GM12878 (cell line): ENCODE data around the gene APOL4. TPM values are rescaled to one million over a fixed set of nuclear protein-coding genes. Genes with fewer than 3 reads are reported as not detected.

ENCODE experiments used
- ATAC-seq: fragments of 200-7000 bp; cut with Tn5 transposase; 3 replicates; pipeline ENCODE4 v1.9.1; 2020; ENCODE audit warnings: mild to moderate bottlenecking, moderate library complexity
- BruUV-seq: library from RNA; stranded (reverse); fragments of 400-500 nt; replicated peaks from 2 replicates; lab custom pipeline; 2021; lab: Mats Ljungman, UMichigan
- CTCF ChIA-PET: fragments of 300-600 bp; sonication (Branson Sonifier 250); formaldehyde crosslinking; extraction: SDS; loops from one replicate; lab custom pipeline; 2021; ENCODE audit warnings: inconsistent platforms; lab: Yijun Ruan, JAX
- POLR2A ChIA-PET: fragments of 350-600 bp; formaldehyde crosslinking; extraction: SDS; loops from one replicate; lab custom pipeline; 2021; ENCODE audit warnings: inconsistent platforms; lab: Charles Lee
- RAD21 ChIA-PET: fragments of 300-600 bp; sonication (Branson Sonifier 250); formaldehyde crosslinking; loops from one replicate; lab custom pipeline; 2023; ENCODE audit warnings: antibody characterized with exemption; ENCODE audit not compliant: unreplicated experiment; lab: Charles Lee
- SMC1A ChIA-PET: fragments of 300-600 bp; sonication (Branson Sonifier 250); formaldehyde crosslinking; loops from one replicate; lab custom pipeline; 2023; ENCODE audit not compliant: unreplicated experiment, uncharacterized antibody; lab: Charles Lee
- DNase-seq: peaks from one replicate; pipeline ENCODE4 v3.0.0-alpha.2; 2011; ENCODE audit warnings: low read depth, low spot score
- FAIRE-seq: peaks from 3 replicates; lab custom pipeline; 2011; peaks lifted over from hg19 to GRCh38; lab: Jason Lieb, UNC
- H2AFZ ChIP-seq: 2 replicates; pipeline ENCODE4 v1.6.0; 2011; ENCODE audit warnings: low read depth, low read length, control low read depth; ENCODE audit not compliant: control insufficient read depth
- H3K27ac ChIP-seq: 2 replicates; pipeline ENCODE4 v1.5.1; 2011; ENCODE audit warnings: control low read depth; ENCODE audit not compliant: control insufficient read depth, insufficient read depth
- H3K27me3 ChIP-seq, 2 experiments: replicated peaks in 1 of 2; 2 replicates each; pipeline versions ENCODE4 v1.6.0 to v1.6.1; 2011; ENCODE audit warnings: low read length in 1 of 2; ENCODE audit not compliant: control insufficient read depth in 2 of 2, insufficient read depth in 2 of 2
- H3K36me3 ChIP-seq, 2 experiments: 2 replicates each; pipeline ENCODE4 v1.5.1; 2011; ENCODE audit warnings: low read length in 1 of 2; ENCODE audit not compliant: control insufficient read depth in 2 of 2, insufficient read depth in 2 of 2
- H3K4me1 ChIP-seq: 2 replicates; pipeline ENCODE4 v1.6.1; 2011; ENCODE audit warnings: mild to moderate bottlenecking, low read length, moderate library complexity, mixed read lengths; ENCODE audit not compliant: control insufficient read depth, insufficient read depth
- H3K4me2 ChIP-seq: 2 replicates; pipeline ENCODE4 v1.6.0; 2011; ENCODE audit warnings: control low read depth; ENCODE audit not compliant: control insufficient read depth, insufficient read depth
- H3K4me3 ChIP-seq: fragments of 200-600 bp; sonication (generic); 2 replicates; pipeline ENCODE4 v1.5.1; 2016
- H3K79me2 ChIP-seq: 2 replicates; pipeline ENCODE4 v1.6.0; 2011; ENCODE audit warnings: low read length; ENCODE audit not compliant: control insufficient read depth, insufficient read depth
- H3K9ac ChIP-seq: 2 replicates; pipeline ENCODE4 v1.8.0; 2011; ENCODE audit warnings: low read length, control low read depth, mixed read lengths; ENCODE audit not compliant: control insufficient read depth, insufficient read depth
- H3K9me3 ChIP-seq: replicated peaks from 3 replicates; pipeline ENCODE4 v1.5.1; 2011; ENCODE audit warnings: mild to moderate bottlenecking, low read length; ENCODE audit not compliant: control insufficient read depth, insufficient read depth
- H4K20me1 ChIP-seq: 2 replicates; pipeline ENCODE4 v1.6.0; 2011; ENCODE audit not compliant: control insufficient read depth, insufficient read depth
- MTA2 ChIP-seq: fragments of 450-650 bp; IDR thresholded peaks from 2 replicates; pipeline ENCODE4 v1.6.1; 2016; ENCODE audit warnings: low read depth, mild to moderate bottlenecking, moderate library complexity
- MXI1 ChIP-seq: fragments of 150-350 bp; IDR thresholded peaks from 2 replicates; pipeline ENCODE4 v1.6.1; 2011; ENCODE audit warnings: low read depth, mild to moderate bottlenecking, inconsistent platforms, low read length, improper control_type of control experiment
- RB1 ChIP-seq: fragments of 450-650 bp; formaldehyde crosslinking; IDR thresholded peaks from 2 replicates; pipeline ENCODE4 v1.6.1; 2017; ENCODE audit warnings: mild to moderate bottlenecking, borderline replicate concordance
- RELA ChIP-seq: fragments of 450-650 bp; IDR thresholded peaks from 2 replicates; pipeline ENCODE4 v1.8.0; 2014; ENCODE audit warnings: borderline replicate concordance; ENCODE audit not compliant: partially characterized antibody
- SMAD1 ChIP-seq: fragments of 450-650 bp; IDR thresholded peaks from 2 replicates; pipeline ENCODE4 v1.6.1; 2018; ENCODE audit warnings: mild to moderate bottlenecking, low read depth; ENCODE audit not compliant: partially characterized antibody
- YBX1 ChIP-seq: fragments of 450-650 bp; IDR thresholded peaks from 2 replicates; pipeline ENCODE4 v1.6.1; 2016; ENCODE audit warnings: antibody characterized with exemption
- WGBS: methylation state at CpG from one replicate; pipeline ENCODE4 v1.1.6; 2016; ENCODE audit warnings: low lambda C conversion rate; ENCODE audit not compliant: insufficient replicate concordance, insufficient coverage; ENCODE audit errors: missing lambda C conversion rate; 5-methylcytosine and 5-hydroxymethylcytosine counted together
- in situ Hi-C: fragments of 300-500 bp; cut with MboI; formaldehyde crosslinking; loops from 9 replicates; pipeline ENCODE4 v1.14.3; 2018; ENCODE audit warnings: mixed read lengths
- intact Hi-C: fragments of 100-400 bp; cut with micrococcal nuclease; formaldehyde crosslinking; loops from one replicate; pipeline ENCODE4 v1.14.2; 2022; ENCODE audit not compliant: unreplicated experiment
- polyA plus RNA-seq, 11 experiments: library from polyadenylated mRNA; depleted of rRNA in 4 of 11; unstranded in 6 of 11; stranded (reverse) in 5 of 11; fragments of >200 nt; fragmentation: Nextera tagmentation in 4 of 11; fragmentation: Illumina TruSeq in 1 of 11; extraction: Ambion mirVana in 4 of 11; extraction: Trizol in 1 of 11; gene quantifications; 1 replicate in 1 of 11; 2 replicates in 10 of 11; pipeline versions ENCODE4 v1.2.1 to v1.2.3, GENCODE V29; 2011 to 2016; ENCODE audit warnings: inconsistent platforms in 2 of 11, missing spikeins in 2 of 11, low read depth in 1 of 11
- total RNA-seq, 4 experiments: library from RNA; depleted of rRNA in 3 of 4; stranded (reverse); fragments of >200 nt in 3 of 4; fragmentation: Illumina TruSeq in 1 of 4; extraction: Trizol in 1 of 4; gene quantifications; 2 replicates each; pipeline versions ENCODE4 v1.2.1 to v1.2.3, GENCODE V29; 2013 to 2021

The APOL4 gene
- total and polyA plus RNA-seq, 10 of the 15 experiments (the other 5 are each of a cell fraction or from before 2014, with no cell fraction given), result 0.03 to 0.24 (median 0.19) TPM; not detected in 7

GRCh38 chr22:36165141-36165540, 36.5 kb downstream of the APOL4 start:
- 100% methylated on average over 2 of the region's 2 CpGs for WGBS
- Histone ChIP-seq H3K27me3 (no peaks in the 10 kb centered on the region), H3K9ac (no peak overlapping the region), H4K20me1 (no peaks in the 10 kb centered on the region), H3K27ac (no peak overlapping the region), H2AFZ (peak overlapping the region; percentile 49), H3K79me2 (peaks cover 5% of the 10 kb centered on the region), H3K36me3 (no peaks in the 10 kb centered on the region), H3K4me3 (no peak overlapping the region), H3K9me3 (no peaks in the 10 kb centered on the region; the same call in 2 of the 3 replicates), H3K4me2 (peak overlapping the region; percentile 67), H3K4me1 (peaks cover 47% of the 10 kb centered on the region)
- no TSS peak for BruUV-seq
- DNase-seq (no peak), FAIRE-seq (no peak), ATAC-seq (no peak)
- in situ Hi-C loops, result no loop called here
- ChIA-PET POLR2A (no interaction called here), CTCF (interaction anchor here (1.0 to 11.9 kb wide), 5 partner anchors 9 to 113 kb away, joined by 3 to 150 read pairs (median 4); no protein-coding TSS in a partner anchor), SMC1A (interaction anchor here (0.8 to 10.7 kb wide), 9 partner anchors 8 to 100 kb away, joined by 3 to 154 read pairs (median 5); no protein-coding TSS in a partner anchor), RAD21 (interaction anchor here (7.4 kb wide), 1 partner anchor 14 kb away, joined by 71 read pairs; no protein-coding TSS in a partner anchor)
- TF ChIP-seq YBX1 (no peak), RB1 (no peak), MXI1 (no peak), SMAD1 (no peak)
- intact Hi-C loops, result no loop called here

- CTCF ChIA-PET, result interaction anchor here (1.5 to 11.9 kb wide), 3 partner anchors 15 to 21 kb away, joined by 4 to 150 read pairs (median 5); no protein-coding TSS in a partner anchor
- H4K20me1 ChIP-seq, result no peaks in the 10 kb centered on the region
- SMC1A ChIA-PET, result interaction anchor here (0.9 to 10.7 kb wide), 11 partner anchors 9 to 534 kb away, joined by 3 to 154 read pairs (median 6); partner anchors contain the start of genes APOL1 and APOL4
- DNase-seq, result no peak
- 0 out of 2 replicates have a peak, but pooled peaks have one; percentile 11 for TF ChIP-seq MTA2
- TF ChIP-seq RELA, result no peak
- in situ Hi-C loops (no loop called here), intact Hi-C loops (no loop called here)
- no peak overlapping the region for H3K9ac ChIP-seq
- peaks cover 11% of the 10 kb centered on the region for H3K79me2 ChIP-seq
- no peak overlapping the region for H3K4me3 ChIP-seq
- WGBS, result 0% methylated on average over 1 of the region's 1 CpG
- no TSS peak for BruUV-seq
- H3K27me3 ChIP-seq, result no peaks in the 10 kb centered on the region
- H3K4me1 ChIP-seq, result peaks cover 47% of the 10 kb centered on the region
- peak overlapping the region; percentile 67 for H3K4me2 ChIP-seq
- H3K27ac ChIP-seq, result no peak overlapping the region
- FAIRE-seq, result peak; percentile 47
- no peak for ATAC-seq
- H3K9me3 ChIP-seq, result no peaks in the 10 kb centered on the region; the same call in 2 of the 3 replicates
- RAD21 ChIA-PET, result interaction anchor here (3.2 to 7.4 kb wide), 2 partner anchors 15 to 74 kb away, joined by 18 to 71 read pairs; partner anchors contain the start of gene APOL2
- peak overlapping the region; percentile 49 for H2AFZ ChIP-seq
- POLR2A ChIA-PET, result no interaction called here
- no peaks in the 10 kb centered on the region for H3K36me3 ChIP-seq
Measured at GRCh38 chr22:36164621-36165020, 37.0 kb downstream of the APOL4 start.
